ENCODE measurements around the gene MRC1. TPM values are rescaled to one million over a fixed set of nuclear protein-coding genes. Genes with fewer than 3 reads are reported as not detected.

Gene MRC1
- total and polyA plus RNA-seq, 10 of the 15 experiments (the other 5 are each of a cell fraction or from before 2014, with no cell fraction given), result 0.01 to 0.21 (median 0.03) TPM; not detected in 5

DNA sequence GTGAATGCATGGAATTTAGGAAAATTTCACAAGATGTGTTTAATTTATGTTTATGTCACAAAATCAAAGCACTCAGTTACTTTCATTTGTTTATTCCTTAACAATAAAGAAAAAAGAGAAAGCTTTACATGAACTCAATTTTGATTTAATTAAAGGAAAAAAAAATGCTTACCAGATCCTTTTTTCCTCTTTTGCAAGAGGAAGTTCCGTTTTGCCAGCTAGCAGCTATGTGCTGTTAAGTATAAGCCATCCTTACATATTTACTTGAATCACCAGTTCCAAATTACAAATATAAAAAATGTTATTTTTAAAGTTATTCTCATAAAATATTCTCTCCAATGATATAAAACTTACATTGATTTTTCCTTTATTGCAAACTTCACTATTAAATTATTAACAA lies 12.7 kb downstream of the MRC1 start:
- FAIRE-seq (no peak), DNase-seq (ENCODE audit: low read depth, low spot score) (no peak), ATAC-seq (no peak)
- no peaks in the 10 kb centered on the region for H4K20me1 ChIP-seq (ENCODE audit: control insufficient read depth, insufficient read depth)
- no peaks in the 10 kb centered on the region; a peak in 1 of 4 replicates for H3K27me3 ChIP-seq (replicated peaks in 1 of 2; ENCODE audit: control insufficient read depth in 2 of 2, insufficient read depth in 2 of 2, low read length in 1 of 2)
- ChIA-PET SMC1A (ENCODE audit: uncharacterized antibody, unreplicated experiment) (interaction anchor here (1.0 kb wide), 1 partner anchor 12 kb away, joined by 3 read pairs; the partner anchor contains the start of gene MRC1), POLR2A (no interaction called here), CTCF (no interaction called here), RAD21 (ENCODE audit: unreplicated experiment) (no interaction called here)
- intact Hi-C loops (cut with micrococcal nuclease; ENCODE audit: unreplicated experiment), result no loop called here
- 5% methylated on average over 1 of the region's 1 CpG for WGBS (ENCODE audit: insufficient coverage, insufficient replicate concordance, low lambda C conversion rate, missing lambda C conversion rate)
- TF ChIP-seq KLF5 (IDR thresholded peaks at IDR 0.05; ENCODE audit: partially characterized antibody) (no peak), SREBF2 (IDR thresholded peaks at IDR 0.05; ENCODE audit: low read length) (no peak), EZH2 (IDR thresholded peaks at IDR 0.05; ENCODE audit: borderline replicate concordance, control insufficient read depth, low read depth, low read length) (no peak), RCOR1 (conservative IDR thresholded peaks at IDR 0.05; ENCODE audit: low read depth, low read length) (no peak), EGR1 (IDR thresholded peaks at IDR 0.05; ENCODE audit: borderline replicate concordance in 1 of 2, low read depth in 2 of 2, low read length in 2 of 2) (no peak), CREB1 (IDR thresholded peaks at IDR 0.05; ENCODE audit: low read depth) (no peak), KDM1A (IDR thresholded peaks at IDR 0.05; ENCODE audit: borderline replicate concordance) (no peak), LARP7 (IDR thresholded peaks at IDR 0.05) (no peak), TCF7 (IDR thresholded peaks at IDR 0.05; ENCODE audit: borderline replicate concordance) (no peak), BACH1 (IDR thresholded peaks at IDR 0.05; ENCODE audit: borderline replicate concordance) (no peak), PKNOX1 (IDR thresholded peaks at IDR 0.05) (no peak)
- TF ChIP-seq, protein P1, sequence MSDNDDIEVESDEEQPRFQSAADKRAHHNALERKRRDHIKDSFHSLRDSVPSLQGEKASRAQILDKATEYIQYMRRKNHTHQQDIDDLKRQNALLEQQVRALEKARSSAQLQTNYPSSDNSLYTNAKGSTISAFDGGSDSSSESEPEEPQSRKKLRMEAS (IDR thresholded peaks at IDR 0.05; ENCODE audit: low read depth, low read length), result no peak
- TF ChIP-seq, protein P2, sequence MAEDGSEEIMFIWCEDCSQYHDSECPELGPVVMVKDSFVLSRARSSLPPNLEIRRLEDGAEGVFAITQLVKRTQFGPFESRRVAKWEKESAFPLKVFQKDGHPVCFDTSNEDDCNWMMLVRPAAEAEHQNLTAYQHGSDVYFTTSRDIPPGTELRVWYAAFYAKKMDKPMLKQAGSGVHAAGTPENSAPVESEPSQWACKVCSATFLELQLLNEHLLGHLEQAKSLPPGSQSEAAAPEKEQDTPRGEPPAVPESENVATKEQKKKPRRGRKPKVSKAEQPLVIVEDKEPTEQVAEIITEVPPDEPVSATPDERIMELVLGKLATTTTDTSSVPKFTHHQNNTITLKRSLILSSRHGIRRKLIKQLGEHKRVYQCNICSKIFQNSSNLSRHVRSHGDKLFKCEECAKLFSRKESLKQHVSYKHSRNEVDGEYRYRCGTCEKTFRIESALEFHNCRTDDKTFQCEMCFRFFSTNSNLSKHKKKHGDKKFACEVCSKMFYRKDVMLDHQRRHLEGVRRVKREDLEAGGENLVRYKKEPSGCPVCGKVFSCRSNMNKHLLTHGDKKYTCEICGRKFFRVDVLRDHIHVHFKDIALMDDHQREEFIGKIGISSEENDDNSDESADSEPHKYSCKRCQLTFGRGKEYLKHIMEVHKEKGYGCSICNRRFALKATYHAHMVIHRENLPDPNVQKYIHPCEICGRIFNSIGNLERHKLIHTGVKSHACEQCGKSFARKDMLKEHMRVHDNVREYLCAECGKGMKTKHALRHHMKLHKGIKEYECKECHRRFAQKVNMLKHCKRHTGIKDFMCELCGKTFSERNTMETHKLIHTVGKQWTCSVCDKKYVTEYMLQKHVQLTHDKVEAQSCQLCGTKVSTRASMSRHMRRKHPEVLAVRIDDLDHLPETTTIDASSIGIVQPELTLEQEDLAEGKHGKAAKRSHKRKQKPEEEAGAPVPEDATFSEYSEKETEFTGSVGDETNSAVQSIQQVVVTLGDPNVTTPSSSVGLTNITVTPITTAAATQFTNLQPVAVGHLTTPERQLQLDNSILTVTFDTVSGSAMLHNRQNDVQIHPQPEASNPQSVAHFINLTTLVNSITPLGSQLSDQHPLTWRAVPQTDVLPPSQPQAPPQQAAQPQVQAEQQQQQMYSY (CRISPR knock-in tag; IDR thresholded peaks at IDR 0.05), result no peak
- no peaks in the 10 kb centered on the region for H3K9me3 ChIP-seq (replicated peaks; ENCODE audit: control insufficient read depth, insufficient read depth, low read length)
- H3K4me1 ChIP-seq (ENCODE audit: control insufficient read depth, insufficient read depth, low read length), result no peaks in the 10 kb centered on the region
- in situ Hi-C loops (cut with MboI), result no loop called here
- no TSS peak for BruUV-seq (replicated peaks)
- H3K4me2 ChIP-seq (ENCODE audit: control insufficient read depth, insufficient read depth), result no peak overlapping the region
- no peaks in the 10 kb centered on the region for H3K79me2 ChIP-seq (ENCODE audit: control insufficient read depth, insufficient read depth, low read length)
- H2AFZ ChIP-seq (ENCODE audit: control insufficient read depth, low read depth, low read length), result no peak overlapping the region
- H3K27ac ChIP-seq (ENCODE audit: control insufficient read depth, insufficient read depth), result no peak overlapping the region
- no peaks in the 10 kb centered on the region for H3K36me3 ChIP-seq (ENCODE audit: control insufficient read depth in 2 of 2, insufficient read depth in 2 of 2, low read length in 1 of 2)
- no peak overlapping the region for H3K9ac ChIP-seq (ENCODE audit: control insufficient read depth, insufficient read depth, low read length)
- no peak overlapping the region for H3K4me3 ChIP-seq

All from GM12878 (cell line).